Osteocyte (in vitro differentiated cells): ENCODE results near the gene SYNE1. TPM values are rescaled to one million over a fixed set of nuclear protein-coding genes. Genes with fewer than 3 reads are reported as not detected.

Source experiments
- DNase-seq: peaks from one replicate; pipeline ENCODE4 v3.0.0; 2021; ENCODE audit warnings: mixed read lengths; ENCODE audit not compliant: unreplicated experiment; ENCODE audit errors: extremely low spot score
- H3K27ac Mint-ChIP-seq: one replicate; pipeline ENCODE4 v1.8.0; 2021; ENCODE audit warnings: mild to moderate bottlenecking, mixed read lengths; ENCODE audit not compliant: unreplicated experiment
- H3K27me3 Mint-ChIP-seq: one replicate; pipeline ENCODE4 v1.8.0; 2021; ENCODE audit warnings: mixed read lengths; ENCODE audit not compliant: unreplicated experiment
- H3K36me3 Mint-ChIP-seq: one replicate; pipeline ENCODE4 v1.8.0; 2021; ENCODE audit warnings: mixed read lengths; ENCODE audit not compliant: unreplicated experiment
- H3K4me1 Mint-ChIP-seq: one replicate; pipeline ENCODE4 v1.8.0; 2021; ENCODE audit warnings: mixed read lengths; ENCODE audit not compliant: unreplicated experiment
- H3K4me3 Mint-ChIP-seq: one replicate; pipeline ENCODE4 v1.8.0; 2021; ENCODE audit warnings: mild to moderate bottlenecking, moderate library complexity, mixed read lengths; ENCODE audit not compliant: unreplicated experiment
- H3K9me3 Mint-ChIP-seq: one replicate; pipeline ENCODE4 v1.8.0; 2021; ENCODE audit warnings: mixed read lengths; ENCODE audit not compliant: unreplicated experiment
- total RNA-seq: library from RNA; stranded (reverse); gene quantifications from 2 replicates; pipeline ENCODE4 v1.2.1, GENCODE V29; 2021
- TF ChIP-seq, protein P1 (sequence below): fragments of 200-600 bp; sonication (generic); IDR thresholded peaks from 2 replicates; pipeline ENCODE4 v1.5.0; 2021; ENCODE audit warnings: antibody characterized with exemption, mild to moderate bottlenecking, moderate library complexity

The SYNE1 gene
- total RNA-seq, 1 donor from 2014 or later = 130 TPM

- no peak for DNase-seq
- H3K9me3 Mint-ChIP-seq = no peaks in the 10 kb centered on the region
- H3K36me3 Mint-ChIP-seq = peaks cover 52% of the 10 kb centered on the region
- no peak overlapping the region for H3K4me3 Mint-ChIP-seq
- TF ChIP-seq, protein P1, sequence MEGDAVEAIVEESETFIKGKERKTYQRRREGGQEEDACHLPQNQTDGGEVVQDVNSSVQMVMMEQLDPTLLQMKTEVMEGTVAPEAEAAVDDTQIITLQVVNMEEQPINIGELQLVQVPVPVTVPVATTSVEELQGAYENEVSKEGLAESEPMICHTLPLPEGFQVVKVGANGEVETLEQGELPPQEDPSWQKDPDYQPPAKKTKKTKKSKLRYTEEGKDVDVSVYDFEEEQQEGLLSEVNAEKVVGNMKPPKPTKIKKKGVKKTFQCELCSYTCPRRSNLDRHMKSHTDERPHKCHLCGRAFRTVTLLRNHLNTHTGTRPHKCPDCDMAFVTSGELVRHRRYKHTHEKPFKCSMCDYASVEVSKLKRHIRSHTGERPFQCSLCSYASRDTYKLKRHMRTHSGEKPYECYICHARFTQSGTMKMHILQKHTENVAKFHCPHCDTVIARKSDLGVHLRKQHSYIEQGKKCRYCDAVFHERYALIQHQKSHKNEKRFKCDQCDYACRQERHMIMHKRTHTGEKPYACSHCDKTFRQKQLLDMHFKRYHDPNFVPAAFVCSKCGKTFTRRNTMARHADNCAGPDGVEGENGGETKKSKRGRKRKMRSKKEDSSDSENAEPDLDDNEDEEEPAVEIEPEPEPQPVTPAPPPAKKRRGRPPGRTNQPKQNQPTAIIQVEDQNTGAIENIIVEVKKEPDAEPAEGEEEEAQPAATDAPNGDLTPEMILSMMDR = no peak
- no peak overlapping the region for H3K27ac Mint-ChIP-seq
- no peaks in the 10 kb centered on the region for H3K27me3 Mint-ChIP-seq
- peaks cover 10% of the 10 kb centered on the region for H3K4me1 Mint-ChIP-seq
Measured at GRCh38 chr6:152309648-152310047, 327.5 kb downstream of the SYNE1 start.

- Mint-ChIP-seq H3K27ac (no peak overlapping the region), H3K9me3 (no peaks in the 10 kb centered on the region), H3K4me3 (no peak overlapping the region), H3K36me3 (peaks cover 47% of the 10 kb centered on the region), H3K27me3 (no peaks in the 10 kb centered on the region), H3K4me1 (peaks cover 5% of the 10 kb centered on the region)
- TF ChIP-seq, protein P1 = no peak
- DNase-seq = no peak
Measured at GRCh38 chr6:152309006-152309405, 328.2 kb downstream of the SYNE1 start.

GRCh38 chr6:152308306-152308705 lies 328.9 kb downstream of the SYNE1 start:
- no peak overlapping the region for H3K4me3 Mint-ChIP-seq
- H3K27ac Mint-ChIP-seq = no peak overlapping the region
- H3K4me1 Mint-ChIP-seq = no peaks in the 10 kb centered on the region
- no peak for DNase-seq
- H3K36me3 Mint-ChIP-seq = peaks cover 43% of the 10 kb centered on the region
- H3K9me3 Mint-ChIP-seq = no peaks in the 10 kb centered on the region
- no peaks in the 10 kb centered on the region for H3K27me3 Mint-ChIP-seq
- TF ChIP-seq, protein P1 = no peak

DNA sequence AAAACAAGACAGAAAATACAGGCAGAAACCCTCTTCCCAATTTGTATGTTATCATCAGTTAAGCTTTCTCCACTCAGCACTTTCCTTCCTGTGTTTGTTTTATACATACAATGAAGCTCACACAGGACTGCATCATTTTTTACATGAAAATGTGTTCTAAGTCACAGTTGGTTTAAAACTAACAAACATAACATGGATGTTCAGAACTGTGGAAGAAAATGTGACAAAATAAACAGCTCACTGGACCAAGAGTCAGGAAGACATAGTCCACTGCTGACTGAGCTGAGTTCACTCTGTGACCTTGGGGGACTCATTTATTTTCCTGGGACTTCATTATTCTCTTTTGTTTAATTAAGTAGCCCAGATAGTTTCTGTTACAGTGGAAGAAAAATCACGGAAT lies 331.5 kb downstream of the SYNE1 start:
- Mint-ChIP-seq H3K27me3 (no peaks in the 10 kb centered on the region), H3K27ac (no peak overlapping the region), H3K9me3 (no peaks in the 10 kb centered on the region), H3K4me3 (no peak overlapping the region), H3K36me3 (peaks cover 35% of the 10 kb centered on the region), H3K4me1 (peaks cover 13% of the 10 kb centered on the region)
- DNase-seq = no peak
- TF ChIP-seq, protein P1 = no peak

DNA sequence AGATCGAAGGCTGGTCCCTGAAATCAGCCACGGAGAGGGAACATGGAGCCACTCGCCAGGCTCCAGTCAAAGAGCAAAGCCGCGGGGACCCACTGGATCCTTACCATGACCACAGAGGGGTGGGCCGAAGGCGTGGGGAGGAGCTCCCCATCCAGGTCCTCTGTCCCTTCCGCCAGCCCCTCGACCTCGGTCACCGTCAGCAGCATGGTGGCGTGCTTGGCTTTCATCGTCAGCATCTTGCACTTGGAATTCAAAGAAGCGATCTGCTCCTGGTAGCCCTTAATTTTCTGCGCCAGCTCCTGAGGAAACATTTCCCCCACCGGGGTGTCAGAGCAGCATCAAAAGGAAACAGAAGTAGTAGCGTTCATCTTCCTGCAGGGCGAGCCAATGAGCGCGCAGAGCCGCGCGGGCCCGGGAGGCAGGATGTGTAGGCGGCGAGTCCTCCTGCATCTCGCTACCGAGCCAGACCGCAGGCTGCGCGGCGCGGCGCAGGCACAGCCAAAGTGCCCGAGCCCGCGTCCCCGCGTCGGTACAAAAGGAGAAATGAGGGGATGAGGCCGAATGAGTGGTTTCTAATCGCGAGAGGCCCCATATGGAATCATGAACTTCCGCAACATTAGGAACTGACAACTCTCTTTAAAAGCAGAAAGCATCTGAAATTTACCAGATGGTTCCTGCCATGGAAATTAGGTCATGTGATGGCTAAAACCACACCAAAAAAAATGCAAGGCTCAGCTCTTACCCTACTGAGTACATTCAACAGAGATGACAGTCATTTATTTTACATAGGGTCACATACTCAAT lies 335.2 kb downstream of the SYNE1 start:
- TF ChIP-seq, protein P1 = peak; percentile 63
- Mint-ChIP-seq H3K9me3 (no peaks in the 10 kb centered on the region), H3K27me3 (no peaks in the 10 kb centered on the region), H3K27ac (peak overlapping the region; percentile 97), H3K4me3 (peak overlapping the region; percentile 100), H3K4me1 (peaks cover 18% of the 10 kb centered on the region), H3K36me3 (peaks cover 22% of the 10 kb centered on the region)
- DNase-seq = peak; percentile 95
